NCI-H2081 treated with DMSO at 0.1 percent for 48 hours (cell line): Measurements from ENCODE around the gene SULT1A3.
"Not testable (repeated sequence)": the region's sequence is repeated elsewhere in the genome, so short reads cannot be mapped to it uniquely, and the experiment has no call there.

ENCODE experiments used
- DNase-seq: peaks from one replicate; lab custom pipeline; 2025; lab: John Stamatoyannopoulos, UW

The SULT1A3 gene

DNA sequence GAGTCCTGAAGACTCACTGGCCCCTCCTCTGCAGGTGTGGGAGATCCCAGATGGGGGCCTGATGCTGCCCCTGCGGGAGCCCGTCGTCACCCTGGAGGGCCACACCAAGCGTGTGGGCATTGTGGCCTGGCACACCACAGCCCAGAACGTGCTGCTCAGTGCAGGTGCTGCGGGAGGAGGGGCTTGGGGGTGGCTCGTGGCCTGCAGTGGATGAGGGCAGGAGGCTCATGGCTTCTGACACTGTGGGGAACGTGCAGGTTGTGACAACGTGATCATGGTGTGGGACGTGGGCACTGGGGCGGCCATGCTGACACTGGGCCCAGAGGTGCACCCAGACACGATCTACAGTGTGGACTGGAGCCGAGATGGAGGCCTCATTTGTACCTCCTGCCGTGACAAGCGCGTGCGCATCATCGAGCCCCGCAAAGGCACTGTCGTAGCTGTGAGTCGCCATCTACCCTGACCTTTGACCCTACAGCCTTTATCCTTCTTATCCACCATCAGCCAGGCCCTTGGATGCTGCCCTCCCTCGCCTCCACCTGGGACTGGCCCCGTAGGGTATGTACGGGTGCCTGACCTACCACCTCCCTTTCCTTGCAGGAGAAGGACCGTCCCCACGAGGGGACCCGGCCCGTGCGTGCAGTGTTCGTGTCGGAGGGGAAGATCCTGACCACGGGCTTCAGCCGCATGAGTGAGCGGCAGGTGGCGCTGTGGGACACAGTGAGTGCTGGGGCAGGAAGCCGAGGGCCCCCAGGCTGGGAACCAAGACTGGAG, 12.1 kb upstream of the SULT1A3 start:
- no peak for DNase-seq

DNA sequence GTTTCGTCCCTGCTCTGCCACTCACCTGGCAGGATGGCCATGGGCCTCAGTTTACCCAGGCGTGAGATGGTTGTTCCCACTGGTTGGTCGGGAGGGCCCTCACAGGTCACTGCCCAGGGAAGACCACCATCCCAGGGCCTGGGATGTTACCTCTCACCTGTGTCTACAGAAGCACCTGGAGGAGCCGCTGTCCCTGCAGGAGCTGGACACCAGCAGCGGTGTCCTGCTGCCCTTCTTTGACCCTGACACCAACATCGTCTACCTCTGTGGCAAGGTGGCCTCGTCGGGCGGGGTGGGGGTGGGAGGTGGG, 11.5 kb upstream of the SULT1A3 start:
- DNase-seq = no peak

DNA sequence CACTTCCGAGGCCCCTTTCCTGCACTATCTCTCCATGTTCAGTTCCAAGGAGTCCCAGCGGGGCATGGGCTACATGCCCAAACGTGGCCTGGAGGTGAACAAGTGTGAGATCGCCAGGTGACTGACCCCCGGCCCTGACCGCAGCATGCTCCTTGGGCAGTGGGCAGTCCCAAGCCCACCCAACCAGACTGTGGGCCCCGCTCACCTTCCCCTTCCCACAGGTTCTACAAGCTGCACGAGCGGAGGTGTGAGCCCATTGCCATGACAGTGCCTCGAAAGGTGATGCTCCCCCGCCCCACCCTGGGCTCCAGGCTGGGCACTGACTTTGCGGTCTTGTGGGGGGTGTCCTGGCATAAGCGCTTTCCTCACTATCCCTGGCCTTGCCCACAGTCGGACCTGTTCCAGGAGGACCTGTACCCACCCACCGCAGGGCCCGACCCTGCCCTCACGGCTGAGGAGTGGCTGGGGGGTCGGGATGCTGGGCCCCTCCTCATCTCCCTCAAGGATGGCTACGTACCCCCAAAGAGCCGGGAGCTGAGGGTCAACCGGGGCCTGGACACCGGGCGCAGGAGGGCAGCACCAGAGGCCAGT, 11.0 kb upstream of the SULT1A3 start:
- DNase-seq = no peak

- not testable (repeated sequence) for DNase-seq
Observed at GRCh38 chr16:30191158-30191557, 7.9 kb upstream of the SULT1A3 start.

DNA sequence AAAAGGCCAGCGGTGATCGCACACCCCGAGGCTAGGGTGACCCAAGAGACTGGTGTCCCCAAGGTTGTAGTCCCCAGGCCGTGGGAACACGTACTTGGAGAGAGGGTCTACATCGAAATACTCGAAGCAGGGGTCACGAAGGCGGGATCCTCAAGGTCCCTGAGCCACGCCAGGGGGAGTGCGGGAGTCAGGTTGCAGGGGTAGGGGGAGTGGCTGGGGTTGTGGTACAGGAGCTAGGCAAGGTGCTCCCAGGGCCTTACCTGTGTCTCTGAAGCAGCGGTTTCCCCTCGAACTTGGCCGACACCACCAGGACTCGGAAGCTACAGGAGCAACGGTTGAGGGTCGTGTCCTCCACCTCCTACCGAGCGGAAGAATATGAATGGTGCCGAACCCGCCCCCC, 6.0 kb upstream of the SULT1A3 start:
- not testable (repeated sequence) for DNase-seq

DNA sequence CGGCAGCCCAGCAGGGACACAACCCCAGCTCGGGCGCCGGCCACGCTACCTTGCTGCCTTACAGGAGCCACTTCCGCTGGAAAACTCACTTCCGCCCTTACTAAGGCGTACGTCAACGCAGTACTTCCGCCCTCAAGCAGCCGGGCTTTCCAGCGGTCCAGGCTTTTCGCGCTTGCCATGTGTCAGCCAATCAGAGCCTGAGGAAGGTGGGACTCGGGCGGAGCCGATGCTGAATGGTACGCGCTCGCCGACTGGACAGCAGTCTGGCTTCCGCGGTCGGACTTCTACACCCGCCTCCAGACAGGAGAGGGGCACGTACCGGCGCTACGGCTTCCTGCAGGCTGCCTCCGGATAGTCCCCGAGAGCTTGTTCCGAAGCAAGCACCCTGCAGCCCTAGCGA, 5.4 kb upstream of the SULT1A3 start, which contains the start of the genes BOLA2B and SLX1A:
BOLA2B (minus strand) TSS at position 52 of the 400 bp plus-strand sequence. CDS start 71 bp downstream, outside the sequence.
SLX1A (plus strand) TSS at position 261 of the 400 bp plus-strand sequence. CDS start 210 bp downstream, outside the sequence.
- DNase-seq = not testable (repeated sequence)

DNA sequence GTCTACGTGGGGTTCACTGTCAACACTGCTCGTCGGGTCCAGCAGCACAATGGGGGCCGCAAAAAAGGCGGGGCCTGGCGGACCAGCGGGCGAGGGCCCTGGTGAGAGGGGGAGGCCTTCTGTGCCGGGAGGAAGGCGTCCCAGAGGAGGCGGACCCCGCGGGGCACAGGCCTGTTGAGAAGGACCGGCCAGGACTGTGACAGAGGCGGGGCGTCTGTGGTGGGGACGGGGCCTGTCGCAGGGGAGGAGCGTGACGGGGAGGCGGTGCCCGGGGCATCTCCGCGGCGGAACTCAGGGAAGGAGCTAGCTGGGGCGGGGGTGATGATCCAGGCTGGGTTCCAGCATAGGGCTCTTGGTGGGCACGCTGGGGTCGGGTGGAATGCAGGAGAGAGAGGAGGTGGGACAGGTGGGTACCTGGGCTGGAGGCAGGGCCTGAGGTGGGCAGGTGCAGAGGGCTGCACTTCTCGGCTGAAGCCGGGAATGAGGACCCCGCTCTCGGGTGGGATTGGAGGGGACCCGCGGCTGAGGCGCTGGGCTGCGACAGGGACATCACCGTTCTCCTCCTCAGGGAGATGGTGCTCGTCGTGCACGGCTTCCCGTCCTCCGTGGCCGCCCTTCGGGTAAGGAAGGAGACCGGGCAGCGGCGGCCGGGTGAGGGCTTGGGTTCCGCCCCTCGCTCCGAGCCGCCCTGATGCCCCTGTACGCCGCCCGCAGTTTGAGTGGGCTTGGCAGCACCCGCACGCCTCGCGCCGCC, 4.7 kb upstream of the SULT1A3 start:
- not testable (repeated sequence) for DNase-seq

DNA sequence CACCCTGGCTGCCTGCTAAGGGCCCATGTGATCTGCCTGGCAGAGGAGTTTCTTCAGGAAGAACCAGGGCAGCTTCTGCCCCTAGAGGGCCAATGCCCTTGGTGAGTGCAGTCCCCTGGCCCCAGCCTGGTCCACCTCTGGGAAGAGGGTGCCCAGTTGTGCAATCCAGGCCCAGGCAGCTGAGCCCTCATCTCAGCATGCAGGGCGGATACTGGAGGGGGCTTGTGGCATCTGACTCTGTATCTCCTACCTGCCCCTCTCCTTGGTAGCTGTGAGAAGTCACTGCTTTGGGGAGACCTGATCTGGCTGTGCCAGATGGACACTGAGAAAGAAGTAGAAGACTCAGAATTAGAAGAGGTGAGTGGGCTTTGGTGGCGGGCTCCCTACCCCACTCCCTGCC, 2.1 kb upstream of the SULT1A3 start:
- not testable (repeated sequence) for DNase-seq

GRCh38 chr16:30199608-30200343, 721 bp downstream of the SULT1A3 start:
- DNase-seq = not testable (repeated sequence)

GRCh38 chr16:30205541-30206236, 6.6 kb downstream of the SULT1A3 start:
- DNase-seq = not testable (repeated sequence)

DNA sequence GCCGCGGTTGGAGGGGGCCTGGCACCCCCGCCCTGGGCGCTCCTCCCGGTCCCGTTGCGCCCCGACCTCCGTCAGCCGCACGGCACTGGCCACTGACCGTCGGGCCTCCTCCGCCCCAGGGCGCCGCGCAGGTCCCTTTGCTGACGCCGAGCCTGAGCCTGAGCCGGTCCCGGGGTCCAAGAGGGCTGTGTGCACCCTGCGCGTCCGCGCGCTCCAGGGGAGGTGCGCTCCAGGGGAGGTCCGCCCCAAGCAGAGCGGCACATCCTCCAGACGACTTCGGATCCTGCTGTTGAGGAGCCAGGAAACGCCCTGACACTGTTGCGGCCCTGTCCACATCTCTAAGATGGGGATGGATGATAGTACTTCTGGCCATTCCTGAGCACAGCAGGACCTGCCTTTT, 7.2 kb downstream of the SULT1A3 start:
- DNase-seq = not testable (repeated sequence)

DNA sequence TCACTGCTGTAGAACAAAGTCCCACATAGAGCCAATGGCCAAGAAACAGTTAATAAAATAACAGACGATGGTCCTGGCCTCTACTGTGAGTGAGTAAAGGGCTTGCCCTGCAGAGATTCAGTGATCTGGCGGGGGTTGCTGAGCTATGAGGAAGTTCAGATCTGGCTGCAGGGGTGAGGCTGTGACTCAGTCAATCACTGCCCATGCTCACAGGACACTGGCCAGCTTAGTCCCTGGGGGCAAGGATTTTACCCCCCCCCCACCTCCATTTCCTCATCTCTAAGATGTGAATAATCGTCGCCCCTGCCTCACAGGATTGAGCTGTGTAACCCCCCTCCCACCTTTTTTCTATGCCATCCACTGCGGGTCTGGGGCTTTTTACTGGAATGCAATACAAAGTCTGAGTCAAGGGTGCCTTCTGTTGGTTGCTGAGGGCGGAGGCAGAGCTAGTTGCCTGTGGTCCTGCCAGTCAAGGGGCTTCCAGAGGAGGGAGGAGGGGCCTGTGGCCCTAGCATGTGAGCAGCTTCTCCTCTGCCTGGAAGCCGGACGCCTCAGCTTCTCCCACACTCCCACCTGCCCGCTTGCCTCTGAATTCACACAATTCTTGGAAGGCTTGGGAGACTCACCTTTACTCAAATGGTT, 8.1 kb downstream of the SULT1A3 start:
- DNase-seq = not testable (repeated sequence)

DNA sequence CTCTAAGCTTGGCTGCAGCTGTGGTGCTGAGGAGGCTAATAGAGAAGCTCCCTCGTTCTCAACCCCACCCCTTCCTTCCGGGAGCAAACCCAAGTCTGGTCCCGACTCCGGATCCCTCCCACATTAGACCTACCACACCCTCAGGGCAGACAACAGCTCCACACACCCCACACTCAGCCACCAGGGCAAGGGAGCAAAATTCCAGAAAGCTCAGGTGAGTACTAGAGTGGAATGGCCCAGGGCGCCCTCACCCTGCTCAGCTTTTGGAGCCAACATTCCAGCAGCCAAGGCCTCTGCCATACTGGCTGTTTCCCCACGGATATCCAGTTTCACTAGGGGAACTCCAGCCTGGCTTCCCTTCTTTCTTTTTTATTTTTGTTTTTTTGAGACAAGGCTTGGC, 10.0 kb downstream of the SULT1A3 start:
- DNase-seq = not testable (repeated sequence)

GRCh38 chr16:30211414-30211813, 12.4 kb downstream of the SULT1A3 start:
- DNase-seq = not testable (repeated sequence)

- not testable (repeated sequence) for DNase-seq
Observed at GRCh38 chr16:30217082-30217481, 18.0 kb downstream of the SULT1A3 start.

GRCh38 chr16:30248379-30248778, 49.3 kb downstream of the SULT1A3 start, which contains the start of gene NPIPB13:
NPIPB13 (minus strand) TSS chr16:30248479; CDS start chr16:30245573, 2,906 bp downstream.
- not testable (repeated sequence) for DNase-seq
